ENCODE measurements around the gene METTL23. TPM values are rescaled to one million over a fixed set of nuclear protein-coding genes. Genes with fewer than 3 reads are reported as not detected.

Gene METTL23
- polyA plus RNA-seq, 3 donors = 37.9 to 71.3 (median 56.5) TPM

- H3K9me3 Mint-ChIP-seq = peaks cover 0 to 2% (median 0%) of the 10 kb centered on the region in 7 donors
- Histone ChIP-seq H3K9me3 (replicated peaks in 1 of 2; ENCODE audit: control insufficient read depth in 1 of 2, insufficient read depth in 1 of 2, low read length in 2 of 2) (no peaks in the 10 kb centered on the region), H3K27me3 (ENCODE audit: control insufficient read depth in 2 of 2, insufficient read depth in 2 of 2, low read length in 2 of 2) (no peaks in the 10 kb centered on the region), H3K4me3 (replicated peaks in 1 of 3; ENCODE audit: low read depth in 2 of 3, low read length in 3 of 3) (peak overlapping the region in 2 of 3 experiments; percentile 93 to 100), H3K9ac (ENCODE audit: insufficient read depth, low read length, poor library complexity, severe bottlenecking) (no peak overlapping the region), H3K4me1 (ENCODE audit: control insufficient read depth in 1 of 2, insufficient read depth in 2 of 2, low read length in 2 of 2) (peaks cover 37 to 44% of the 10 kb centered on the region in 2 donors), H3K79me2 (ENCODE audit: insufficient read depth, low read length) (peaks cover 90% of the 10 kb centered on the region), H3K4me2 (replicated peaks; ENCODE audit: extremely low read depth, low read length, poor library complexity, severe bottlenecking) (peak overlapping the region; percentile 87), H2AFZ (ENCODE audit: insufficient read depth, low read depth, low read length, poor library complexity, severe bottlenecking) (no peak overlapping the region), H3K27ac (ENCODE audit: low read depth in 1 of 2, low read length in 2 of 2) (peak overlapping the region in 1 of 2 donors; percentile 99), H4K20me1 (ENCODE audit: insufficient read depth, low read length) (peaks cover 62% of the 10 kb centered on the region), H3K36me3 (replicated peaks in 1 of 2; ENCODE audit: control insufficient read depth in 1 of 2, insufficient read depth in 2 of 2, low read length in 2 of 2) (peaks cover 41 to 64% of the 10 kb centered on the region in 2 donors)
- H3K27me3 Mint-ChIP-seq (ENCODE audit: low read depth in 3 of 3) = peaks cover 0 to 2% (median 0%) of the 10 kb centered on the region in 3 donors
- H3K27ac Mint-ChIP-seq = peak overlapping the region; percentile 57 to 98 (median 82)
- WGBS (ENCODE audit: insufficient coverage) = 14% methylated on average over 3 of the region's 8 CpGs
- H3K4me3 Mint-ChIP-seq = peak overlapping the region; percentile 81 to 99
- peaks cover 46 to 62% of the 10 kb centered on the region in 2 donors for H3K36me3 Mint-ChIP-seq
- intact Hi-C loops (cut with micrococcal nuclease) = loop anchor here in 1 of 2 donors (10.0 kb wide), 1 partner anchor 469 kb away; the partner anchor contains the start of gene UBALD2
- no peak for TF ChIP-seq CTCF (IDR thresholded peaks at IDR 0.05)
- DNase-seq = peak in 2 of 3 donors; percentile 60 to 61
- H3K4me1 Mint-ChIP-seq = peaks cover 48% of the 10 kb centered on the region
Observed at GRCh38 chr17:76734080-76734840, 7.6 kb downstream of the METTL23 start.

GRCh38 chr17:76735006-76735405 lies 8.4 kb downstream of the METTL23 start:
- H3K4me1 ChIP-seq (ENCODE audit: control insufficient read depth in 1 of 2, insufficient read depth in 2 of 2, low read length in 2 of 2) = peaks cover 37 to 45% of the 10 kb centered on the region in 2 donors

More at GRCh38 chr17:76735006-76735405, 8.4 kb downstream of the METTL23 start:
- Histone ChIP-seq H2AFZ (ENCODE audit: insufficient read depth, low read depth, low read length, poor library complexity, severe bottlenecking) (no peak overlapping the region), H3K27ac (ENCODE audit: low read depth in 1 of 2, low read length in 2 of 2) (peak overlapping the region in 1 of 2 donors; percentile 99), H3K4me2 (replicated peaks; ENCODE audit: extremely low read depth, low read length, poor library complexity, severe bottlenecking) (peak overlapping the region; percentile 87), H3K9ac (ENCODE audit: insufficient read depth, low read length, poor library complexity, severe bottlenecking) (no peak overlapping the region), H3K36me3 (replicated peaks in 1 of 2; ENCODE audit: control insufficient read depth in 1 of 2, insufficient read depth in 2 of 2, low read length in 2 of 2) (peaks cover 39 to 56% of the 10 kb centered on the region in 2 donors), H3K4me3 (replicated peaks in 1 of 3; ENCODE audit: low read depth in 2 of 3, low read length in 3 of 3) (peak overlapping the region; percentile 92 to 100 (median 93)), H4K20me1 (ENCODE audit: insufficient read depth, low read length) (peaks cover 60% of the 10 kb centered on the region), H3K9me3 (replicated peaks in 1 of 2; ENCODE audit: control insufficient read depth in 1 of 2, insufficient read depth in 1 of 2, low read length in 2 of 2) (no peaks in the 10 kb centered on the region), H3K79me2 (ENCODE audit: insufficient read depth, low read length) (peaks cover 87% of the 10 kb centered on the region), H3K27me3 (ENCODE audit: control insufficient read depth in 2 of 2, insufficient read depth in 2 of 2, low read length in 2 of 2) (no peaks in the 10 kb centered on the region)
- TF ChIP-seq CTCF (IDR thresholded peaks at IDR 0.05) = no peak
- WGBS (ENCODE audit: insufficient coverage) = 4% methylated on average over 3 of the region's 5 CpGs
- peaks cover 0 to 2% (median 0%) of the 10 kb centered on the region in 3 donors for H3K27me3 Mint-ChIP-seq (ENCODE audit: low read depth in 3 of 3)
- DNase-seq = peak in 2 of 3 donors; percentile 41 to 44
- H3K27ac Mint-ChIP-seq = peak overlapping the region; percentile 74 to 98 (median 88)
- peaks cover 44% of the 10 kb centered on the region for H3K4me1 Mint-ChIP-seq
- peaks cover 42 to 57% of the 10 kb centered on the region in 2 donors for H3K36me3 Mint-ChIP-seq
- peaks cover 0 to 2% (median 0%) of the 10 kb centered on the region in 7 donors for H3K9me3 Mint-ChIP-seq
- intact Hi-C loops (cut with micrococcal nuclease) = loop anchor here (1.0 to 10.0 kb wide), 2 partner anchors 8 to 470 kb away; partner anchors contain the start of gene UBALD2 (in 1 of the 2)
- peak overlapping the region; percentile 98 to 99 for H3K4me3 Mint-ChIP-seq

All from CD14-positive monocyte (primary cell).